H9 (cell line): Measurements from ENCODE around the gene ANKK1. TPM values are rescaled to one million over a fixed set of nuclear protein-coding genes. Genes with fewer than 3 reads are reported as not detected.

Experiments
- DNase-seq: peaks from one replicate; pipeline ENCODE4 v3.0.0-alpha.2; 2017
- H2AFZ ChIP-seq: one replicate; pipeline ENCODE4 v1.6.1; 2013; ENCODE audit warnings: mild to moderate bottlenecking, low read length, control low read depth, moderate library complexity
- H2AK5ac ChIP-seq: 2 replicates; pipeline ENCODE4 v1.6.1; 2013; ENCODE audit warnings: low read length, control low read depth, mixed read lengths; ENCODE audit not compliant: insufficient read length
- H2BK120ac ChIP-seq: one replicate; pipeline ENCODE4 v1.6.1; 2013; ENCODE audit warnings: low read depth, mild to moderate bottlenecking, low read length, control low read depth, inconsistent platforms; ENCODE audit not compliant: poor library complexity, severe bottlenecking
- H2BK12ac ChIP-seq: 2 replicates; pipeline ENCODE4 v1.6.1; 2013; ENCODE audit warnings: low read length, control low read depth, mixed read lengths, low read depth; ENCODE audit not compliant: insufficient read length
- H2BK15ac ChIP-seq: 2 replicates; pipeline ENCODE4 v1.6.1; 2013; ENCODE audit warnings: low read depth, low read length, control low read depth
- H2BK20ac ChIP-seq: one replicate; pipeline ENCODE4 v1.6.1; 2013; ENCODE audit warnings: low read depth, mild to moderate bottlenecking, low read length, control low read depth, inconsistent platforms; ENCODE audit not compliant: poor library complexity, severe bottlenecking
- H2BK5ac ChIP-seq: 2 replicates; pipeline ENCODE4 v1.6.1; 2013; ENCODE audit warnings: low read length, control low read depth, mixed read lengths; ENCODE audit not compliant: insufficient read length
- H3K14ac ChIP-seq: 2 replicates; pipeline ENCODE4 v1.6.1; 2013; ENCODE audit warnings: low read length, control low read depth; ENCODE audit not compliant: insufficient read depth
- H3K18ac ChIP-seq: 2 replicates; pipeline ENCODE4 v1.6.1; 2013; ENCODE audit warnings: low read depth, mild to moderate bottlenecking, mixed read lengths, low read length, control low read depth; ENCODE audit not compliant: insufficient read length
- H3K23ac ChIP-seq: 2 replicates; pipeline ENCODE4 v1.6.1; 2013; ENCODE audit warnings: low read length, control low read depth, mixed read lengths, low read depth; ENCODE audit not compliant: insufficient read length
- H3K23me2 ChIP-seq: 2 replicates; pipeline ENCODE4 v1.6.1; 2013; ENCODE audit warnings: low read depth, mild to moderate bottlenecking, mixed read lengths, low read length, control low read depth; ENCODE audit not compliant: insufficient read length, poor library complexity, severe bottlenecking
- H3K27ac ChIP-seq: 2 replicates; pipeline ENCODE4 v1.5.1; 2013; ENCODE audit warnings: low read length, control low read depth, mixed read lengths, low read depth; ENCODE audit not compliant: insufficient read length
- H3K27me3 ChIP-seq: 2 replicates; pipeline ENCODE4 v1.6.1; 2013; ENCODE audit warnings: low read length, control low read depth, inconsistent platforms; ENCODE audit not compliant: insufficient read depth
- H3K4ac ChIP-seq: 2 replicates; pipeline ENCODE4 v1.6.1; 2013; ENCODE audit warnings: low read depth, mild to moderate bottlenecking, control low read depth, inconsistent platforms, low read length, moderate library complexity
- H3K4me1 ChIP-seq: 2 replicates; pipeline ENCODE4 v1.6.1; 2013; ENCODE audit warnings: low read length, control low read depth, inconsistent platforms; ENCODE audit not compliant: insufficient read depth
- H3K4me2 ChIP-seq: 2 replicates; pipeline ENCODE4 v1.6.1; 2013; ENCODE audit warnings: low read length, control low read depth, mixed read lengths; ENCODE audit not compliant: insufficient read length, insufficient read depth
- H3K56ac ChIP-seq: 2 replicates; pipeline ENCODE4 v1.6.1; 2013; ENCODE audit warnings: low read depth, mild to moderate bottlenecking, mixed read lengths, low read length, control low read depth; ENCODE audit not compliant: insufficient read length
- H3K79me1 ChIP-seq: 2 replicates; pipeline ENCODE4 v1.6.1; 2013; ENCODE audit warnings: low read depth, mild to moderate bottlenecking, moderate library complexity, low read length, control low read depth, inconsistent platforms; ENCODE audit not compliant: insufficient read depth, poor library complexity, severe bottlenecking
- H3K79me2 ChIP-seq: 2 replicates; pipeline ENCODE4 v1.6.1; 2013; ENCODE audit warnings: low read length, control low read depth, inconsistent platforms; ENCODE audit not compliant: insufficient read depth
- H3K9ac ChIP-seq: 2 replicates; pipeline ENCODE4 v1.6.1; 2013; ENCODE audit warnings: low read length, control low read depth, mixed read lengths; ENCODE audit not compliant: insufficient read length; ENCODE audit errors: extremely low read depth
- H3K9me3 ChIP-seq: one replicate; pipeline ENCODE4 v1.6.1; 2013; ENCODE audit warnings: low read depth, low read length, inconsistent platforms; ENCODE audit not compliant: control insufficient read depth
- H3T11ph ChIP-seq: one replicate; pipeline ENCODE4 v1.6.1; 2013; ENCODE audit warnings: mild to moderate bottlenecking, low read length, control low read depth, inconsistent platforms
- H4K20me1 ChIP-seq: one replicate; pipeline ENCODE4 v1.6.1; 2013; ENCODE audit not compliant: control insufficient read depth, insufficient read length, insufficient read depth
- H4K5ac ChIP-seq: 2 replicates; pipeline ENCODE4 v1.6.1; 2013; ENCODE audit warnings: low read depth, mild to moderate bottlenecking, mixed read lengths, low read length, control low read depth; ENCODE audit not compliant: insufficient read length
- H4K8ac ChIP-seq: replicated peaks from 2 replicates; pipeline ENCODE4 v1.6.1; 2013; ENCODE audit warnings: low read length, control low read depth, mixed read lengths, low read depth; ENCODE audit not compliant: insufficient read length
- H4K91ac ChIP-seq: 2 replicates; pipeline ENCODE4 v1.6.1; 2013; ENCODE audit warnings: low read depth, mild to moderate bottlenecking, moderate library complexity, mixed read lengths, low read length, control low read depth; ENCODE audit not compliant: insufficient read length
- H3K27ac Mint-ChIP-seq, 3 experiments: 2 replicates in 2 of 3; 3 replicates in 1 of 3; pipeline ENCODE4 v1.8.0; 2020 to 2021; ENCODE audit warnings: mixed read lengths in 3 of 3, mild to moderate bottlenecking in 1 of 3, moderate library complexity in 1 of 3
- H3K27me3 Mint-ChIP-seq: 2 replicates; pipeline ENCODE4 v1.8.0; 2021; ENCODE audit warnings: low read depth, mild to moderate bottlenecking, moderate library complexity, mixed read lengths
- H3K36me3 Mint-ChIP-seq, 3 experiments: 2 replicates in 2 of 3; 3 replicates in 1 of 3; pipeline ENCODE4 v1.8.0; 2020 to 2021; ENCODE audit warnings: low read depth in 3 of 3, mixed read lengths in 3 of 3; ENCODE audit not compliant: insufficient read depth in 1 of 3
- H3K4me1 Mint-ChIP-seq, 2 experiments: 2 replicates each; pipeline ENCODE4 v1.8.0; 2020; ENCODE audit warnings: mixed read lengths in 2 of 2
- H3K4me3 Mint-ChIP-seq, 2 experiments: 2 replicates in 1 of 2; 3 replicates in 1 of 2; pipeline ENCODE4 v1.8.0; 2020 to 2021; ENCODE audit warnings: mild to moderate bottlenecking in 2 of 2, mixed read lengths in 2 of 2, moderate library complexity in 1 of 2
- H3K9me3 Mint-ChIP-seq, 2 experiments: 2 replicates in 1 of 2; 3 replicates in 1 of 2; pipeline ENCODE4 v1.8.0; 2020; ENCODE audit warnings: mild to moderate bottlenecking in 2 of 2, mixed read lengths in 2 of 2, moderate library complexity in 1 of 2
- WGBS: extraction: QIAGEN DNeasy Blood & Tissue Kit; methylation state at CpG from one replicate; pipeline ENCODE4 v1.1.7; 2013; ENCODE audit warnings: missing lambda C conversion rate, low lambda C conversion rate, mixed read lengths; ENCODE audit not compliant: insufficient read length; ENCODE audit errors: extremely low coverage; 5-methylcytosine and 5-hydroxymethylcytosine counted together
- total RNA-seq: library from RNA; stranded (reverse); gene quantifications from 2 replicates; pipeline ENCODE4 v1.2.1, GENCODE V29; 2021
- TF ChIP-seq, protein P1 (sequence below): fragments of 200-600 bp; sonication (generic); conservative IDR thresholded peaks from 3 replicates; pipeline ENCODE4 v1.8.0; 2021; ENCODE audit warnings: antibody characterized with exemption, mild to moderate bottlenecking

The ANKK1 gene
- total RNA-seq, 1 experiment from 2014 or later: 0.20 TPM

DNA sequence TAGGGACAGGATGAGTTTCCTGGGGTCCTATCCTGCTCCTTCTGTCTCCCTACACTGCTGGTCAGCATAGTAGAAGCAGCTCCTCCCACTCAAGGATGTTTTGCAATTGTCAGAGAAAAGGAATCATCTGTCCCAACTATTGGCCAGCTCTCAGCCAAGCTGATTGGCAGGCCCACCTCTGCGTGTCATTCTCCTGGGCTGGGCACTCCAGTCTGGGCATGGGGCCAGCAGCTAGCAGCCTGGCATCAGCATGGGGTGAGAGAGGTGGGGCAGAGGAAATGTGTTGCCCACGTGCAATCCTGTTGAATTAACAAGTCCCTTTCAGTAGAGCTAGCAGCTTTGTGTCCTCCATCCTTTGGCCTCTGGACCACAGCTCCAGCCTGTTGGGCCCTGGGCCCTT lies 14.1 kb downstream of the ANKK1 start:
- Mint-ChIP-seq H3K36me3 (no peaks in the 10 kb centered on the region), H3K27me3 (peaks cover 28% of the 10 kb centered on the region), H3K4me1 (peaks cover 11 to 14% of the 10 kb centered on the region in 2 experiments; a peak in 3 of 4 replicates), H3K9me3 (no peaks in the 10 kb centered on the region), H3K27ac (no peak overlapping the region), H3K4me3 (no peak overlapping the region)
- Histone ChIP-seq H2BK20ac (no peak overlapping the region), H4K8ac (no peak overlapping the region), H3K79me1 (no peaks in the 10 kb centered on the region), H4K5ac (no peak overlapping the region), H4K91ac (no peak overlapping the region), H2BK15ac (no peak overlapping the region), H3K23me2 (no peaks in the 10 kb centered on the region), H2AFZ (no peak overlapping the region), H3K9me3 (no peaks in the 10 kb centered on the region), H3T11ph (no peak overlapping the region), H4K20me1 (no peaks in the 10 kb centered on the region), H3K4me1 (no peaks in the 10 kb centered on the region), H3K27ac (no peak overlapping the region), H3K4me2 (no peak overlapping the region), H3K4ac (no peak overlapping the region), H3K18ac (no peak overlapping the region), H3K23ac (no peak overlapping the region), H2BK120ac (no peak overlapping the region), H2BK5ac (no peak overlapping the region), H3K79me2 (no peaks in the 10 kb centered on the region), H2AK5ac (no peak overlapping the region), H3K27me3 (no peaks in the 10 kb centered on the region), H3K56ac (no peak overlapping the region), H2BK12ac (no peak overlapping the region), H3K14ac (no peak overlapping the region), H3K9ac (no peak overlapping the region)
- no CpG with 5 or more reads among the region's 2 CpGs for WGBS
- no peak for DNase-seq
- TF ChIP-seq, protein P1, sequence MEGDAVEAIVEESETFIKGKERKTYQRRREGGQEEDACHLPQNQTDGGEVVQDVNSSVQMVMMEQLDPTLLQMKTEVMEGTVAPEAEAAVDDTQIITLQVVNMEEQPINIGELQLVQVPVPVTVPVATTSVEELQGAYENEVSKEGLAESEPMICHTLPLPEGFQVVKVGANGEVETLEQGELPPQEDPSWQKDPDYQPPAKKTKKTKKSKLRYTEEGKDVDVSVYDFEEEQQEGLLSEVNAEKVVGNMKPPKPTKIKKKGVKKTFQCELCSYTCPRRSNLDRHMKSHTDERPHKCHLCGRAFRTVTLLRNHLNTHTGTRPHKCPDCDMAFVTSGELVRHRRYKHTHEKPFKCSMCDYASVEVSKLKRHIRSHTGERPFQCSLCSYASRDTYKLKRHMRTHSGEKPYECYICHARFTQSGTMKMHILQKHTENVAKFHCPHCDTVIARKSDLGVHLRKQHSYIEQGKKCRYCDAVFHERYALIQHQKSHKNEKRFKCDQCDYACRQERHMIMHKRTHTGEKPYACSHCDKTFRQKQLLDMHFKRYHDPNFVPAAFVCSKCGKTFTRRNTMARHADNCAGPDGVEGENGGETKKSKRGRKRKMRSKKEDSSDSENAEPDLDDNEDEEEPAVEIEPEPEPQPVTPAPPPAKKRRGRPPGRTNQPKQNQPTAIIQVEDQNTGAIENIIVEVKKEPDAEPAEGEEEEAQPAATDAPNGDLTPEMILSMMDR: no peak
